H9 (cell line): ENCODE results near the gene VAPA. TPM values are rescaled to one million over a fixed set of nuclear protein-coding genes. Genes with fewer than 3 reads are reported as not detected.

Source experiments
- DNase-seq: peaks from one replicate; pipeline ENCODE4 v3.0.0-alpha.2; 2017
- H2AFZ ChIP-seq: one replicate; pipeline ENCODE4 v1.6.1; 2013; ENCODE audit warnings: mild to moderate bottlenecking, low read length, control low read depth, moderate library complexity
- H2AK5ac ChIP-seq: 2 replicates; pipeline ENCODE4 v1.6.1; 2013; ENCODE audit warnings: low read length, control low read depth, mixed read lengths; ENCODE audit not compliant: insufficient read length
- H2BK120ac ChIP-seq: one replicate; pipeline ENCODE4 v1.6.1; 2013; ENCODE audit warnings: low read depth, mild to moderate bottlenecking, low read length, control low read depth, inconsistent platforms; ENCODE audit not compliant: poor library complexity, severe bottlenecking
- H2BK12ac ChIP-seq: 2 replicates; pipeline ENCODE4 v1.6.1; 2013; ENCODE audit warnings: low read length, control low read depth, mixed read lengths, low read depth; ENCODE audit not compliant: insufficient read length
- H2BK15ac ChIP-seq: 2 replicates; pipeline ENCODE4 v1.6.1; 2013; ENCODE audit warnings: low read depth, low read length, control low read depth
- H2BK20ac ChIP-seq: one replicate; pipeline ENCODE4 v1.6.1; 2013; ENCODE audit warnings: low read depth, mild to moderate bottlenecking, low read length, control low read depth, inconsistent platforms; ENCODE audit not compliant: poor library complexity, severe bottlenecking
- H2BK5ac ChIP-seq: 2 replicates; pipeline ENCODE4 v1.6.1; 2013; ENCODE audit warnings: low read length, control low read depth, mixed read lengths; ENCODE audit not compliant: insufficient read length
- H3K14ac ChIP-seq: 2 replicates; pipeline ENCODE4 v1.6.1; 2013; ENCODE audit warnings: low read length, control low read depth; ENCODE audit not compliant: insufficient read depth
- H3K18ac ChIP-seq: 2 replicates; pipeline ENCODE4 v1.6.1; 2013; ENCODE audit warnings: low read depth, mild to moderate bottlenecking, mixed read lengths, low read length, control low read depth; ENCODE audit not compliant: insufficient read length
- H3K23ac ChIP-seq: 2 replicates; pipeline ENCODE4 v1.6.1; 2013; ENCODE audit warnings: low read length, control low read depth, mixed read lengths, low read depth; ENCODE audit not compliant: insufficient read length
- H3K23me2 ChIP-seq: 2 replicates; pipeline ENCODE4 v1.6.1; 2013; ENCODE audit warnings: low read depth, mild to moderate bottlenecking, mixed read lengths, low read length, control low read depth; ENCODE audit not compliant: insufficient read length, poor library complexity, severe bottlenecking
- H3K27ac ChIP-seq: 2 replicates; pipeline ENCODE4 v1.5.1; 2013; ENCODE audit warnings: low read length, control low read depth, mixed read lengths, low read depth; ENCODE audit not compliant: insufficient read length
- H3K27me3 ChIP-seq: 2 replicates; pipeline ENCODE4 v1.6.1; 2013; ENCODE audit warnings: low read length, control low read depth, inconsistent platforms; ENCODE audit not compliant: insufficient read depth
- H3K4ac ChIP-seq: 2 replicates; pipeline ENCODE4 v1.6.1; 2013; ENCODE audit warnings: low read depth, mild to moderate bottlenecking, control low read depth, inconsistent platforms, low read length, moderate library complexity
- H3K4me1 ChIP-seq: 2 replicates; pipeline ENCODE4 v1.6.1; 2013; ENCODE audit warnings: low read length, control low read depth, inconsistent platforms; ENCODE audit not compliant: insufficient read depth
- H3K4me2 ChIP-seq: 2 replicates; pipeline ENCODE4 v1.6.1; 2013; ENCODE audit warnings: low read length, control low read depth, mixed read lengths; ENCODE audit not compliant: insufficient read length, insufficient read depth
- H3K56ac ChIP-seq: 2 replicates; pipeline ENCODE4 v1.6.1; 2013; ENCODE audit warnings: low read depth, mild to moderate bottlenecking, mixed read lengths, low read length, control low read depth; ENCODE audit not compliant: insufficient read length
- H3K79me1 ChIP-seq: 2 replicates; pipeline ENCODE4 v1.6.1; 2013; ENCODE audit warnings: low read depth, mild to moderate bottlenecking, moderate library complexity, low read length, control low read depth, inconsistent platforms; ENCODE audit not compliant: insufficient read depth, poor library complexity, severe bottlenecking
- H3K79me2 ChIP-seq: 2 replicates; pipeline ENCODE4 v1.6.1; 2013; ENCODE audit warnings: low read length, control low read depth, inconsistent platforms; ENCODE audit not compliant: insufficient read depth
- H3K9ac ChIP-seq: 2 replicates; pipeline ENCODE4 v1.6.1; 2013; ENCODE audit warnings: low read length, control low read depth, mixed read lengths; ENCODE audit not compliant: insufficient read length; ENCODE audit errors: extremely low read depth
- H3K9me3 ChIP-seq: one replicate; pipeline ENCODE4 v1.6.1; 2013; ENCODE audit warnings: low read depth, low read length, inconsistent platforms; ENCODE audit not compliant: control insufficient read depth
- H3T11ph ChIP-seq: one replicate; pipeline ENCODE4 v1.6.1; 2013; ENCODE audit warnings: mild to moderate bottlenecking, low read length, control low read depth, inconsistent platforms
- H4K20me1 ChIP-seq: one replicate; pipeline ENCODE4 v1.6.1; 2013; ENCODE audit not compliant: control insufficient read depth, insufficient read length, insufficient read depth
- H4K5ac ChIP-seq: 2 replicates; pipeline ENCODE4 v1.6.1; 2013; ENCODE audit warnings: low read depth, mild to moderate bottlenecking, mixed read lengths, low read length, control low read depth; ENCODE audit not compliant: insufficient read length
- H4K8ac ChIP-seq: replicated peaks from 2 replicates; pipeline ENCODE4 v1.6.1; 2013; ENCODE audit warnings: low read length, control low read depth, mixed read lengths, low read depth; ENCODE audit not compliant: insufficient read length
- H4K91ac ChIP-seq: 2 replicates; pipeline ENCODE4 v1.6.1; 2013; ENCODE audit warnings: low read depth, mild to moderate bottlenecking, moderate library complexity, mixed read lengths, low read length, control low read depth; ENCODE audit not compliant: insufficient read length
- H3K27ac Mint-ChIP-seq, 3 experiments: 2 replicates in 2 of 3; 3 replicates in 1 of 3; pipeline ENCODE4 v1.8.0; 2020 to 2021; ENCODE audit warnings: mixed read lengths in 3 of 3, mild to moderate bottlenecking in 1 of 3, moderate library complexity in 1 of 3
- H3K27me3 Mint-ChIP-seq: 2 replicates; pipeline ENCODE4 v1.8.0; 2021; ENCODE audit warnings: low read depth, mild to moderate bottlenecking, moderate library complexity, mixed read lengths
- H3K36me3 Mint-ChIP-seq, 3 experiments: 2 replicates in 2 of 3; 3 replicates in 1 of 3; pipeline ENCODE4 v1.8.0; 2020 to 2021; ENCODE audit warnings: low read depth in 3 of 3, mixed read lengths in 3 of 3; ENCODE audit not compliant: insufficient read depth in 1 of 3
- H3K4me1 Mint-ChIP-seq, 2 experiments: 2 replicates each; pipeline ENCODE4 v1.8.0; 2020; ENCODE audit warnings: mixed read lengths in 2 of 2
- H3K4me3 Mint-ChIP-seq, 2 experiments: 2 replicates in 1 of 2; 3 replicates in 1 of 2; pipeline ENCODE4 v1.8.0; 2020 to 2021; ENCODE audit warnings: mild to moderate bottlenecking in 2 of 2, mixed read lengths in 2 of 2, moderate library complexity in 1 of 2
- H3K9me3 Mint-ChIP-seq, 2 experiments: 2 replicates in 1 of 2; 3 replicates in 1 of 2; pipeline ENCODE4 v1.8.0; 2020; ENCODE audit warnings: mild to moderate bottlenecking in 2 of 2, mixed read lengths in 2 of 2, moderate library complexity in 1 of 2
- total RNA-seq: library from RNA; stranded (reverse); gene quantifications from 2 replicates; pipeline ENCODE4 v1.2.1, GENCODE V29; 2021
- TF ChIP-seq, protein P1 (sequence below): fragments of 200-600 bp; sonication (generic); conservative IDR thresholded peaks from 3 replicates; pipeline ENCODE4 v1.8.0; 2021; ENCODE audit warnings: antibody characterized with exemption, mild to moderate bottlenecking

Gene VAPA
- total RNA-seq, 1 experiment from 2014 or later: 141 TPM

- Histone ChIP-seq H3K79me2 (no peaks in the 10 kb centered on the region), H2BK12ac (no peak overlapping the region), H4K5ac (no peak overlapping the region), H3K4me1 (no peaks in the 10 kb centered on the region), H2AFZ (no peak overlapping the region), H2AK5ac (no peak overlapping the region), H3K14ac (no peak overlapping the region), H2BK20ac (no peak overlapping the region), H4K91ac (no peak overlapping the region), H3K27ac (no peak overlapping the region), H3K9me3 (no peaks in the 10 kb centered on the region), H3K79me1 (peaks cover 3% of the 10 kb centered on the region), H3K23ac (no peak overlapping the region), H3K4me2 (no peak overlapping the region), H2BK120ac (no peak overlapping the region), H4K20me1 (no peaks in the 10 kb centered on the region), H3K9ac (no peak overlapping the region), H4K8ac (no peak overlapping the region), H3K4ac (no peak overlapping the region), H3K18ac (no peak overlapping the region), H3K56ac (no peak overlapping the region), H3K27me3 (no peaks in the 10 kb centered on the region), H3T11ph (no peak overlapping the region), H2BK15ac (no peak overlapping the region), H3K23me2 (no peaks in the 10 kb centered on the region), H2BK5ac (no peak overlapping the region)
- Mint-ChIP-seq H3K27me3 (no peaks in the 10 kb centered on the region), H3K36me3 (peaks cover 10 to 59% (median 49%) of the 10 kb centered on the region in 3 experiments; a peak in 6 of 7 replicates), H3K27ac (no peak overlapping the region), H3K9me3 (no peaks in the 10 kb centered on the region), H3K4me3 (no peak overlapping the region), H3K4me1 (no peaks in the 10 kb centered on the region)
- DNase-seq: no peak
- TF ChIP-seq, protein P1, sequence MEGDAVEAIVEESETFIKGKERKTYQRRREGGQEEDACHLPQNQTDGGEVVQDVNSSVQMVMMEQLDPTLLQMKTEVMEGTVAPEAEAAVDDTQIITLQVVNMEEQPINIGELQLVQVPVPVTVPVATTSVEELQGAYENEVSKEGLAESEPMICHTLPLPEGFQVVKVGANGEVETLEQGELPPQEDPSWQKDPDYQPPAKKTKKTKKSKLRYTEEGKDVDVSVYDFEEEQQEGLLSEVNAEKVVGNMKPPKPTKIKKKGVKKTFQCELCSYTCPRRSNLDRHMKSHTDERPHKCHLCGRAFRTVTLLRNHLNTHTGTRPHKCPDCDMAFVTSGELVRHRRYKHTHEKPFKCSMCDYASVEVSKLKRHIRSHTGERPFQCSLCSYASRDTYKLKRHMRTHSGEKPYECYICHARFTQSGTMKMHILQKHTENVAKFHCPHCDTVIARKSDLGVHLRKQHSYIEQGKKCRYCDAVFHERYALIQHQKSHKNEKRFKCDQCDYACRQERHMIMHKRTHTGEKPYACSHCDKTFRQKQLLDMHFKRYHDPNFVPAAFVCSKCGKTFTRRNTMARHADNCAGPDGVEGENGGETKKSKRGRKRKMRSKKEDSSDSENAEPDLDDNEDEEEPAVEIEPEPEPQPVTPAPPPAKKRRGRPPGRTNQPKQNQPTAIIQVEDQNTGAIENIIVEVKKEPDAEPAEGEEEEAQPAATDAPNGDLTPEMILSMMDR: no peak
These were observed 27.3 kb downstream of the VAPA start for GRCh38 chr18:9941103-9941502.
